Stomach (tissue), 4 donors: Measurements from ENCODE around the gene PNMA6E.

Source experiments
- CTCF ChIP-seq, 7 experiments: fragments of 450-650 bp in 4 of 7; fragments of 200-600 bp in 3 of 7; sonication (generic) in 3 of 7; IDR thresholded peaks; one replicate each; pipeline ENCODE4 v1.5.1; 2016 to 2019; ENCODE audit warnings: antibody characterized with exemption in 7 of 7, control low read depth in 2 of 7, mild to moderate bottlenecking in 1 of 7
- POLR2A ChIP-seq, 4 donors: fragments of 450-650 bp; IDR thresholded peaks; one replicate each; pipeline ENCODE4 v1.6.1; 2016; ENCODE audit warnings: antibody characterized with exemption in 4 of 4, control low read depth in 2 of 4, mild to moderate bottlenecking in 1 of 4, moderate library complexity in 1 of 4

GRCh38 chrX:153378607-153379006 is 22.5 kb downstream of the PNMA6E start:
- TF ChIP-seq CTCF (IDR thresholded peaks at IDR 0.05) = no peak
- no peak for TF ChIP-seq POLR2A (IDR thresholded peaks at IDR 0.05)
